ENCODE measurements around the gene COL11A1.

DNA sequence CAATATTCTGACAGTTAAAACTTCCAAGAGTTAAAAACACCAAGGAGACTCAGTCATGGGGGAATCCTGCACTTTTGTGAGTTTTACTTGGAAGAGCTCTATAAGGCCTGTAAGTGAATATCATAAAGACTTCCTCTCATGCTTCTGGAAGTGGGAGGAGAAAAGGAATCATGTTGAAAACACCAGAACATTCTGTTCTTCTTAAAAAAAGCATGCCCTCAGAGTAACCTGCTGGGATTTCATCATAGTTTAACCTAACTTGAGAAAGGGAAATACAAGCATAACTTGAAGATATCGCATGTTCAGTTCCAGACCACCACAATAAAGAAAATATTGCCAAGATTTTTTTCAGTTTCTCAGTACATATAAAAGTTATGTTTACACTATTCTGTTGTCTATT is 51.9 kb downstream of the COL11A1 start:
- no peak for TF ChIP-seq CTCF (IDR thresholded peaks at IDR 0.05; ENCODE audit: poor library complexity)
- no peak for TF ChIP-seq EZH2 (IDR thresholded peaks at IDR 0.05; ENCODE audit: borderline replicate concordance)

Measured in hepatocyte (in vitro differentiated cells).